22Rv1 (cell line): ENCODE data around the gene ALDOB.

Experiments
- H3K27ac ChIP-seq: fragments of 450-650 bp; 2 replicates; pipeline ENCODE4 v1.5.1; 2017
- CTCF ChIP-seq: fragments of 450-650 bp; IDR thresholded peaks from 2 replicates; pipeline ENCODE4 v1.5.1; 2017; ENCODE audit warnings: mild to moderate bottlenecking
- ZFX ChIP-seq: fragments of 450-650 bp; IDR thresholded peaks from 2 replicates; pipeline ENCODE4 v1.6.1; 2017; ENCODE audit warnings: antibody characterized with exemption, borderline replicate concordance

Gene ALDOB

GRCh38 chr9:101477214-101477613 lies 41.6 kb upstream of the ALDOB start:
- TF ChIP-seq ZFX: no peak
- TF ChIP-seq CTCF: no peak
- H3K27ac ChIP-seq: no peak overlapping the region

GRCh38 chr9:101476576-101477208 lies 41.1 kb upstream of the ALDOB start:
- H3K27ac ChIP-seq: no peak overlapping the region

GRCh38 chr9:101472891-101473290 lies 37.3 kb upstream of the ALDOB start:
- no peak for TF ChIP-seq ZFX
- no peak for TF ChIP-seq CTCF
- no peak overlapping the region for H3K27ac ChIP-seq

More at GRCh38 chr9:101476576-101477208, 41.1 kb upstream of the ALDOB start:
- TF ChIP-seq ZFX: no peak
- TF ChIP-seq CTCF: no peak

GRCh38 chr9:101470929-101471328 lies 35.4 kb upstream of the ALDOB start:
- H3K27ac ChIP-seq: no peak overlapping the region
- TF ChIP-seq CTCF: no peak
- TF ChIP-seq ZFX: no peak

- no peak overlapping the region for H3K27ac ChIP-seq
- TF ChIP-seq ZFX: no peak
- no peak for TF ChIP-seq CTCF
These were observed 34.4 kb upstream of the ALDOB start for GRCh38 chr9:101470021-101470420.

GRCh38 chr9:101469026-101469425 lies 33.5 kb upstream of the ALDOB start:
- TF ChIP-seq CTCF (no peak), ZFX (no peak)
- no peak overlapping the region for H3K27ac ChIP-seq

GRCh38 chr9:101468116-101468515 lies 32.5 kb upstream of the ALDOB start:
- TF ChIP-seq ZFX (no peak), CTCF (no peak)
- no peak overlapping the region for H3K27ac ChIP-seq
